IPS-20b (cell line): ENCODE measurements around the gene ALKBH1.
"Not testable (repeated sequence)": the region's sequence is repeated elsewhere in the genome, so short reads cannot be mapped to it uniquely, and the experiment has no call there.

Experiments used
- H3K27ac ChIP-seq: one replicate; pipeline ENCODE4 v1.5.1; 2013; ENCODE audit warnings: low read length
- H3K27me3 ChIP-seq: 2 replicates; pipeline ENCODE4 v1.6.1; 2013; ENCODE audit warnings: mild to moderate bottlenecking, low read length, inconsistent platforms; ENCODE audit not compliant: insufficient read depth
- H3K36me3 ChIP-seq: 2 replicates; pipeline ENCODE4 v1.6.1; 2013; ENCODE audit warnings: low read depth, mild to moderate bottlenecking, inconsistent platforms, low read length, moderate library complexity; ENCODE audit not compliant: insufficient read depth
- H3K4me1 ChIP-seq: 2 replicates; pipeline ENCODE4 v1.6.1; 2013; ENCODE audit warnings: mild to moderate bottlenecking, control low read depth, inconsistent platforms, low read length, moderate library complexity; ENCODE audit not compliant: insufficient read depth
- H3K4me3 ChIP-seq: 2 replicates; pipeline ENCODE4 v1.5.1; 2013; ENCODE audit warnings: mild to moderate bottlenecking, low read length, inconsistent platforms
- H3K9ac ChIP-seq: 2 replicates; pipeline ENCODE4 v1.6.1; 2013; ENCODE audit warnings: low read depth, mild to moderate bottlenecking, inconsistent platforms, low read length, moderate library complexity
- H3K9me3 ChIP-seq: 2 replicates; pipeline ENCODE4 v1.6.1; 2013; ENCODE audit warnings: mild to moderate bottlenecking, low read depth, low read length, inconsistent platforms; ENCODE audit not compliant: insufficient read depth

The ALKBH1 gene

DNA sequence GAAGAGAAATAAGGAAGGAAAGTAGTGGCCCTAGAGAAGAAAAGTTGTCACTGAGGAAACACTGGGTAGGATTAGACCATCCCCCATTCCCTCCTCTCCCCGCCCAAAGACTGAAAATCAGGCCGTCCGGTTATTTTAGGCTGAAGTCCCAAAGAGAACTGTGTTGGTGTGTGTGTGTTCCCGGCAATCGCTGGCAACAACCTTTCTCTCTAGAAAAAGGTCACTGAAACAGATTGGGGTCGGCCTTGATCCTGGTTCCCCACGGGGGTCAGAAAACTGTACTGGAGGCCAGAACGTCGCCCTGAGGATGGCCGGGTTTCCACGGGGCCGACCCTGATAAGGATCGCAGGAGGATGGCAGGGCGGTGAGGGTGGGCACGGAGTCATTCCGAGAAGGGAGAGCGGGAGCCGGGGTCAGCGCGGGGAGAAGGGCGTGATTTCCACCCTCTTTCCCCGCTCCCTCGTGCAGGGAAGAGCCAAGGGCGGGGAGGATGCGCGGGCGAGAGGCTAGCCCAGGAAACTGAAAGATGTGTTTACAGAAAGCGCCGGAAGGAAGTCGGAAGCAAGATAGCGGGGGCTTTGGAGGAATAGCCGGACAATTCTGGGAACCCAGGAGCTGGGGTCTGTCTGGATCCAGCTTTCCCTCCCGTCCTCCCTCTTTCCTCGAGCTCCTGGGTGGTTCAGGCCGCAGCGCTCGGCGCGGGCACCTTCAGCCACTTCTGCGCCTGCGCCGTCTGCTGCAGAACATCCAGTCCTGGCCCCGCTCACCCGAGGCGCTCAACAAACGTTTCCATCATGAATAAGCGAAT, 66.1 kb downstream of the ALKBH1 start:
- H3K36me3 ChIP-seq = no peaks in the 10 kb centered on the region
- no peak overlapping the region for H3K9ac ChIP-seq
- H3K27ac ChIP-seq = no peak overlapping the region
- no peak overlapping the region for H3K4me3 ChIP-seq
- H3K4me1 ChIP-seq = no peaks in the 10 kb centered on the region
- H3K9me3 ChIP-seq = no peaks in the 10 kb centered on the region
- no peaks in the 10 kb centered on the region for H3K27me3 ChIP-seq

DNA sequence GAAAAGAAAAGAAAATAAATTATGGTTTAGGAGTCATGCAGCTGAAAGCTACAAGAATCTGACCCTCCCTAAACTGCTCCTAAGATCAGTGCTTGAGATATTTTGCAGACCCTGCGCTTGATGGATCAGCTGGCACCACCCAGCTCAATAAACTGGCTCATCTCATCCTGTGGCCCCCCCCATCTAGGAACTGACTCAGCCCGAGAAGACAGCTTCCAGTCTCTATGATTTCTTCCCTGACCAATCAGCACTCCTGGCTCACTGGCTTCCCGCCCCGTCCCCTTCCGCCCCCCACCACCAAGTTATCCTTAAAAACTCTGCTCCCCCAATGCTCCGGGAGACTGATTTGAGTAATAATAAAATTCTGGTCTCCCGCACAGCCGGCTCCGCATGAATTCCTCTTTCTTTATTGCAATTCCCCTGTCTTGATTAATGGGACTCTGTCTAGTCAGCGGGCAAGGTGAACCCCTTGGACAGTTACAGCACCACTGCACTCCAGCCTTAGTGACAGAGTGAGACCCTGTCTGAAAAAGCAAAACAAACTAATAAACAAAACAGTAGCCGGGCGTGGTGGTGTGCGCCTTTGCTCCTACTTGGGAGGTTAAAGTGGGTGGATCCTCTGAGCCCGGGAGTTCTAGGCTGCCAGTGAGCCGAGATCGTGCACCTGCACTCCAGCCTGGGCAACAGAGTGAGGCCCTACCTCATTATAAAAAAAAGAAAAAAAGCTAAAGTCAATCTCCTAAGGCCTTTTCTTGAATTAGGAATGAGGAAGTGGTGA, 66.9 kb downstream of the ALKBH1 start:
- Histone ChIP-seq H3K4me3 (no peak overlapping the region), H3K27me3 (no peaks in the 10 kb centered on the region), H3K9ac (no peak overlapping the region), H3K36me3 (no peaks in the 10 kb centered on the region), H3K4me1 (no peaks in the 10 kb centered on the region), H3K9me3 (peaks cover 4% of the 10 kb centered on the region; the same call in 1 of the 2 replicates), H3K27ac (no peak overlapping the region)

DNA sequence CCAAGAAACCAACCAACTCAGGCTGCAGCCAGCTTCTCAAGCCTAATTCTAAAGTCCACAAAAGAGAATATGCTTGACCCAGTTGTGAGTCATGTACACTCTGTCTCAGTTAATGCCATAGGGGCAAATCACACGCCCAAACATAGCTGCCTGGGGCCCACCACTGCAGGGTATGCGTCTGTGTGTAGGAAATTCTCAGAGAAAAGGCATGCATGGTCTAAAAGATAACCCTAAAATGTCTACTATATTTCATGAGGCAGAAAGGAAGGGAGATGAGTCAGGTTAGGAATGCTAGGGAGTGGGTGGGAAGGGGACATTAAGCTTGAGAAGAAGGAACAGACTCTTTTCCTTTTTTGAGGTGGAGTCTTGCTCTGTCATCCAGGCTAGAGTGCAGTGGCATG, 69.1 kb downstream of the ALKBH1 start:
- H3K4me1 ChIP-seq = no peaks in the 10 kb centered on the region
- no peak overlapping the region for H3K4me3 ChIP-seq
- no peaks in the 10 kb centered on the region for H3K36me3 ChIP-seq
- H3K27me3 ChIP-seq = no peaks in the 10 kb centered on the region
- H3K9me3 ChIP-seq = peaks cover 20% of the 10 kb centered on the region
- no peak overlapping the region for H3K27ac ChIP-seq
- no peak overlapping the region for H3K9ac ChIP-seq

DNA sequence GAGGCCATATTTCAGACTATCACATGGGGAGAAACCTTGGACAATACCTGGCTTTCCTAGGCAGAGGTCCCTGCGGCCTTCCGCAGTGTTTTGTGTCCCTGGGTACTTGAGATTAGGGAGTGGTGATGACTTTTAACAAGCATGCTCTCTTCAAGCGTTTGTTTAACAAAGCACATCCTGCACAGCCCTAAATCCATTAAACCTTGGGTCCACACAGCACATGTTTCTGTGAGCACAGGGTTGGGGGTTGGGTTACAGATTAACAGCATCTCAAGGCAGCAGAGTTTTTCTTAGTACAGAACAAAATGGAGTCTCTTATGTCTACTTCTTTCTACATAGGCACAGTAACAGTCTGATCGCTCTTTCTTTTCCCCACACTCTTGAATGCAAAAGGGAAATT, 72.0 kb downstream of the ALKBH1 start:
- H3K9ac ChIP-seq, H3K36me3 ChIP-seq, H3K4me1 ChIP-seq, H3K27me3 ChIP-seq, H3K27ac ChIP-seq, H3K4me3 ChIP-seq: not testable (repeated sequence)
- peaks cover 48% of the 10 kb centered on the region for H3K9me3 ChIP-seq

GRCh38 chr14:77635466-77635865, 72.4 kb downstream of the ALKBH1 start:
- not testable (repeated sequence) for H3K27me3 ChIP-seq, H3K4me3 ChIP-seq, H3K9ac ChIP-seq, H3K4me1 ChIP-seq, H3K36me3 ChIP-seq, H3K27ac ChIP-seq
- H3K9me3 ChIP-seq = peaks cover 48% of the 10 kb centered on the region

DNA sequence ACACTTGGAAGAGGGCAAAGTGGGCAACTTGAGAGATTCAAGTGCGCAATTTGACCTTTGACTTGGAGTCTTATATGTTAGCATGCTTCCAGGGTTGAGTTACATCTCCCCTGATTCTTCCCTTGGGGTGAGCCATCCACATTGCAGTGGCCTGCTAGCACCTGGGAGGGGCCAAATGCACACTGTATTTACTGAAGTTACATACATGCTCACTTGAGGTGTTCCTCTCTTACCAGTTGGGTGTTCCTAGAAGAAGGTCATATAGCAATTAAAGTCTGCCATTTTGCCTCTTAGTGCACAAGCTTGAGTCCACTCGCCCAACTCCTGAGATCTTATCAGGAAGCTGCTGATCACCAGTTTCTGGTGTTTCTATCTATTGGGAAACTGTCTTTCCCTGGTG, 77.7 kb downstream of the ALKBH1 start:
- H3K4me3 ChIP-seq = no peak overlapping the region
- no peaks in the 10 kb centered on the region for H3K4me1 ChIP-seq
- H3K36me3 ChIP-seq = no peaks in the 10 kb centered on the region
- no peak overlapping the region for H3K9ac ChIP-seq
- H3K9me3 ChIP-seq = peaks cover 43% of the 10 kb centered on the region
- H3K27me3 ChIP-seq = no peaks in the 10 kb centered on the region
- no peak overlapping the region for H3K27ac ChIP-seq

DNA sequence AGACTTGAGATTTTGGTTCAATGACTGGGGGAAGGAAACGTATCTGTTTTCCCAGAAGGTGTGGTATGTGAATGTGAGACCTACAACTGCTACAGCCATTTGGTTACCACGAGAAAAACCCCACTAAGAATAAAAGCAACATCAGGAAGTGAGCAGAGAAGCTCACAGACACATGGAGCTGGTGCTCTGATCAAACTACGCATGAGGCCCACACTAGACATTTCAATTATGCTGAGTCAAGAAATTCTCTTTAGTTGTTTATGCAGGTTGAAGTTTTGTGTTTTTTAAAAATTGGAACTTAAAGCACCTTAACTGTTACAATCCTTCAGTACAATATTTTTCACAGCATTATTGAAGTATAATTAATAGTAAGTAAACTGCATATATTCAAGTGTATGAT, 82.5 kb downstream of the ALKBH1 start:
- Histone ChIP-seq H3K9ac (no peak overlapping the region), H3K9me3 (peaks cover 2% of the 10 kb centered on the region; the same call in 1 of the 2 replicates), H3K4me1 (no peaks in the 10 kb centered on the region), H3K4me3 (no peak overlapping the region), H3K27me3 (no peaks in the 10 kb centered on the region), H3K36me3 (no peaks in the 10 kb centered on the region), H3K27ac (no peak overlapping the region)

GRCh38 chr14:77623201-77623600, 84.6 kb downstream of the ALKBH1 start:
- no peaks in the 10 kb centered on the region for H3K9me3 ChIP-seq
- H3K36me3 ChIP-seq = no peaks in the 10 kb centered on the region
- H3K9ac ChIP-seq = no peak overlapping the region
- no peak overlapping the region for H3K27ac ChIP-seq
- no peak overlapping the region for H3K4me3 ChIP-seq
- H3K4me1 ChIP-seq = no peaks in the 10 kb centered on the region
- no peaks in the 10 kb centered on the region for H3K27me3 ChIP-seq
